H1 (cell line): ENCODE measurements around the gene GALNT11. TPM values are rescaled to one million over a fixed set of nuclear protein-coding genes. Genes with fewer than 3 reads are reported as not detected.

ENCODE experiments used
- CTCF ChIA-PET: fragments of 300-600 bp; sonication (Branson Sonifier 250); formaldehyde crosslinking; loops from one replicate; lab custom pipeline; 2021; ENCODE audit not compliant: partially characterized antibody; lab: Charles Lee
- POLR2A ChIA-PET: fragments of 300-600 bp; sonication (Branson Sonifier 250); formaldehyde crosslinking; loops from one replicate; lab custom pipeline; 2021; ENCODE audit warnings: inconsistent platforms; ENCODE audit not compliant: partially characterized antibody; lab: Charles Lee
- DNase-seq, 2 experiments: peaks; one replicate each; pipeline versions ENCODE4 v3.0.0 to v3.0.0-alpha.2; 2010 to 2022; ENCODE audit warnings: low spot score in 2 of 2, low read depth in 1 of 2, mixed read lengths in 1 of 2
- FAIRE-seq: peaks from 2 replicates; lab custom pipeline; 2011; peaks lifted over from hg19 to GRCh38; lab: Jason Lieb, UNC
- H2AFZ ChIP-seq: 2 replicates; pipeline ENCODE4 v1.8.1; 2012; ENCODE audit warnings: low read length, inconsistent platforms
- H2AK5ac ChIP-seq: 2 replicates; pipeline ENCODE4 v1.6.1; 2013; ENCODE audit warnings: low read depth, low read length
- H2BK120ac ChIP-seq: replicated peaks from 2 replicates; pipeline ENCODE3; 2013; ENCODE audit warnings: low read depth, low read length, inconsistent platforms
- H2BK12ac ChIP-seq: 2 replicates; pipeline ENCODE4 v1.6.1; 2013; ENCODE audit warnings: low read depth, low read length
- H2BK15ac ChIP-seq: 2 replicates; pipeline ENCODE4 v1.6.1; 2013; ENCODE audit warnings: low read length
- H2BK20ac ChIP-seq: 2 replicates; pipeline ENCODE4 v1.6.1; 2013; ENCODE audit warnings: low read length
- H2BK5ac ChIP-seq: 2 replicates; pipeline ENCODE4 v1.6.1; 2013; ENCODE audit warnings: low read depth, low read length
- H3K14ac ChIP-seq: 2 replicates; pipeline ENCODE4 v1.6.1; 2013; ENCODE audit warnings: inconsistent platforms; ENCODE audit not compliant: insufficient read length
- H3K18ac ChIP-seq: 2 replicates; pipeline ENCODE4 v1.6.1; 2013; ENCODE audit warnings: low read length; ENCODE audit errors: extremely low read depth
- H3K23ac ChIP-seq: 2 replicates; pipeline ENCODE4 v1.6.1; 2013; ENCODE audit warnings: inconsistent platforms; ENCODE audit not compliant: insufficient read length
- H3K23me2 ChIP-seq: 2 replicates; pipeline ENCODE4 v1.6.1; 2013; ENCODE audit warnings: low read depth, low read length
- H3K27ac ChIP-seq: 2 replicates; pipeline ENCODE4 v1.6.1; 2011; ENCODE audit warnings: low read depth, low read length, inconsistent platforms
- H3K27me3 ChIP-seq, 4 experiments: replicated peaks in 1 of 4; 1 replicate in 1 of 4; 2 replicates in 3 of 4; pipeline versions ENCODE4 v1.6.1 to v1.8.1; 2011 to 2013; ENCODE audit warnings: low read length in 3 of 4, mild to moderate bottlenecking in 3 of 4, inconsistent platforms in 2 of 4, mixed read lengths in 2 of 4, moderate library complexity in 1 of 4; ENCODE audit not compliant: control insufficient read depth in 3 of 4, insufficient read depth in 3 of 4; ENCODE audit errors: extremely low read depth in 1 of 4
- H3K36me3 ChIP-seq, 4 experiments: 2 replicates each; pipeline versions ENCODE4 v1.6.1 to v1.8.1; 2011 to 2013; ENCODE audit warnings: mild to moderate bottlenecking in 4 of 4, low read length in 3 of 4, moderate library complexity in 2 of 4, control low read depth in 1 of 4, inconsistent platforms in 1 of 4; ENCODE audit not compliant: insufficient read depth in 4 of 4, control insufficient read depth in 2 of 4
- H3K4ac ChIP-seq: replicated peaks from 2 replicates; pipeline ENCODE3; 2013; ENCODE audit warnings: low read length, low read depth, mixed read lengths, inconsistent platforms; ENCODE audit not compliant: insufficient read length
- H3K4me1 ChIP-seq, 4 experiments: replicated peaks in 1 of 4; 1 replicate in 1 of 4; 2 replicates in 3 of 4; pipeline versions ENCODE4 v1.6.1 to v1.8.1; 2011 to 2013; ENCODE audit warnings: low read length in 3 of 4, inconsistent platforms in 2 of 4, mixed read lengths in 1 of 4; ENCODE audit not compliant: insufficient read depth in 4 of 4, control insufficient read depth in 3 of 4
- H3K4me2 ChIP-seq, 2 experiments: 2 replicates each; pipeline versions ENCODE4 v1.6.1 to v1.8.1; 2011 to 2013; ENCODE audit warnings: low read depth in 2 of 2, low read length in 2 of 2, control low read depth in 1 of 2, inconsistent platforms in 1 of 2, mild to moderate bottlenecking in 1 of 2; ENCODE audit not compliant: insufficient read depth in 1 of 2
- H3K4me3 ChIP-seq, 4 experiments: fragments of 200-600, 300-600 bp in 1 of 4; sonication (generic), shearing (Covaris generic), sonication (Bioruptor Twin) in 1 of 4; 2 replicates each; pipeline versions ENCODE4 v1.5.1 to v1.8.1; 2011 to 2016; ENCODE audit warnings: low read length in 4 of 4, low read depth in 3 of 4, control low read depth in 2 of 4, inconsistent platforms in 2 of 4, mild to moderate bottlenecking in 2 of 4, mixed read lengths in 1 of 4, moderate library complexity in 1 of 4; ENCODE audit not compliant: insufficient read depth in 2 of 4; ENCODE audit errors: extremely low read depth in 1 of 4
- H3K56ac ChIP-seq: replicated peaks from 2 replicates; pipeline ENCODE3; 2013; ENCODE audit warnings: low read depth, mild to moderate bottlenecking, mixed read lengths, low read length, inconsistent platforms; ENCODE audit not compliant: insufficient read length
- H3K79me1 ChIP-seq: 2 replicates; pipeline ENCODE4 v1.6.1; 2013; ENCODE audit warnings: low read depth, low read length, control low read depth
- H3K79me2 ChIP-seq, 2 experiments: 2 replicates each; pipeline versions ENCODE4 v1.6.1 to v1.8.1; 2012 to 2013; ENCODE audit warnings: low read length in 2 of 2, mild to moderate bottlenecking in 2 of 2, inconsistent platforms in 1 of 2; ENCODE audit not compliant: insufficient read depth in 2 of 2, control insufficient read depth in 1 of 2
- H3K9ac ChIP-seq, 4 experiments: replicated peaks in 1 of 4; 1 replicate in 1 of 4; 2 replicates in 3 of 4; pipeline versions ENCODE4 v1.6.1 to v1.8.1; 2011 to 2013; ENCODE audit warnings: low read depth in 3 of 4, low read length in 3 of 4, control low read depth in 2 of 4, mild to moderate bottlenecking in 2 of 4, moderate library complexity in 2 of 4, inconsistent platforms in 1 of 4; ENCODE audit errors: extremely low read depth in 1 of 4
- H3K9me3 ChIP-seq, 2 experiments: 2 replicates each; pipeline versions ENCODE4 v1.6.1 to v1.8.1; 2012 to 2013; ENCODE audit warnings: mild to moderate bottlenecking in 2 of 2, moderate library complexity in 2 of 2, control low read depth in 1 of 2, inconsistent platforms in 1 of 2, low read depth in 1 of 2, low read length in 1 of 2, mixed read lengths in 1 of 2; ENCODE audit not compliant: insufficient read depth in 2 of 2
- H4K20me1 ChIP-seq, 2 experiments: replicated peaks in 1 of 2; 2 replicates each; pipeline versions ENCODE3 to v1.8.1; 2011 to 2013; ENCODE audit warnings: inconsistent platforms in 2 of 2, low read length in 2 of 2, mild to moderate bottlenecking in 1 of 2; ENCODE audit not compliant: insufficient read depth in 2 of 2, control insufficient read depth in 1 of 2
- H4K5ac ChIP-seq: 2 replicates; pipeline ENCODE4 v1.6.1; 2013; ENCODE audit warnings: low read length, low read depth, mixed read lengths, inconsistent platforms; ENCODE audit not compliant: insufficient read length
- H4K8ac ChIP-seq: 2 replicates; pipeline ENCODE4 v1.8.0; 2013; ENCODE audit warnings: mild to moderate bottlenecking, moderate library complexity, low read length, inconsistent platforms; ENCODE audit not compliant: insufficient read depth; ENCODE audit errors: extremely low read depth
- H4K91ac ChIP-seq: replicated peaks from 2 replicates; pipeline ENCODE3; 2013; ENCODE audit warnings: low read length, mixed read lengths, inconsistent platforms; ENCODE audit not compliant: insufficient read length
- ATF3 ChIP-seq: IDR thresholded peaks from 2 replicates; pipeline ENCODE4 v1.6.1; 2011; ENCODE audit warnings: low read depth, mild to moderate bottlenecking, low read length; ENCODE audit not compliant: insufficient read depth
- BCL11A ChIP-seq, 2 experiments: IDR thresholded peaks; one replicate each; pipeline ENCODE4 v1.6.1; 2011; ENCODE audit warnings: low read depth in 2 of 2, low read length in 2 of 2, mild to moderate bottlenecking in 2 of 2
- BRCA1 ChIP-seq: IDR thresholded peaks from 2 replicates; pipeline ENCODE4 v1.6.1; 2012; ENCODE audit warnings: low read depth, low read length, improper control_type of control experiment
- CEBPB ChIP-seq: IDR thresholded peaks from 2 replicates; pipeline ENCODE4 v1.6.1; 2012; ENCODE audit warnings: low read depth, low read length
- CTBP2 ChIP-seq: IDR thresholded peaks from 2 replicates; pipeline ENCODE4 v1.7.0; 2011; ENCODE audit warnings: borderline replicate concordance, mild to moderate bottlenecking, moderate library complexity, mixed read lengths, low read length; ENCODE audit not compliant: insufficient read depth, insufficient read length
- FOSL1 ChIP-seq: IDR thresholded peaks from 2 replicates; pipeline ENCODE4 v1.6.1; 2011; ENCODE audit warnings: mild to moderate bottlenecking, low read depth, low read length, moderate library complexity; ENCODE audit not compliant: insufficient read depth
- NRF1 ChIP-seq: IDR thresholded peaks from 2 replicates; pipeline ENCODE4 v1.6.1; 2011; ENCODE audit warnings: mild to moderate bottlenecking, low read depth, low read length, improper control_type of control experiment
- PHF8 ChIP-seq: fragments of 200-600 bp; sonication (generic); conservative IDR thresholded peaks from 2 replicates; pipeline ENCODE4 v1.7.1; 2012; ENCODE audit warnings: low read depth, mild to moderate bottlenecking, inconsistent platforms, low read length, moderate library complexity
- POLR2AphosphoS5 ChIP-seq: IDR thresholded peaks from 2 replicates; pipeline ENCODE4 v1.6.1; 2011; ENCODE audit warnings: low read depth, low read length
- POU5F1 ChIP-seq: IDR thresholded peaks from 2 replicates; pipeline ENCODE4 v1.6.1; 2011; ENCODE audit warnings: low read depth, mild to moderate bottlenecking, low read length, moderate library complexity
- SIX5 ChIP-seq: IDR thresholded peaks from 2 replicates; pipeline ENCODE4 v1.6.1; 2011; ENCODE audit warnings: mild to moderate bottlenecking, low read depth, low read length
- TAF1 ChIP-seq: IDR thresholded peaks from 2 replicates; pipeline ENCODE4 v1.6.1; 2011; ENCODE audit warnings: mild to moderate bottlenecking, low read depth, low read length
- TCF12 ChIP-seq: IDR thresholded peaks from 2 replicates; pipeline ENCODE4 v1.6.1; 2011; ENCODE audit warnings: low read depth, mild to moderate bottlenecking, low read length
- TEAD4 ChIP-seq: IDR thresholded peaks from 2 replicates; pipeline ENCODE4 v1.6.1; 2012; ENCODE audit warnings: low read depth, low read length, inconsistent platforms, mixed read lengths
- WGBS, 2 experiments: shearing (Covaris generic) in 1 of 2; methylation state at CpG; one replicate each; pipeline versions ENCODE4 v1.1.6 to v1.1.7; 2013 to 2015; ENCODE audit warnings: low lambda C conversion rate in 2 of 2, mixed read lengths in 2 of 2, inconsistent platforms in 1 of 2, low coverage in 1 of 2, missing lambda C conversion rate in 1 of 2; ENCODE audit not compliant: insufficient replicate concordance in 2 of 2, insufficient coverage in 1 of 2, insufficient read length in 1 of 2; ENCODE audit errors: extremely low coverage in 1 of 2, missing lambda C conversion rate in 1 of 2; 5-methylcytosine and 5-hydroxymethylcytosine counted together
- polyA plus RNA-seq, 7 experiments: library from polyadenylated mRNA; depleted of rRNA in 3 of 7; stranded (reverse) in 5 of 7; unstranded in 2 of 7; fragments of >200 nt in 5 of 7; fragments of 200-250 nt in 2 of 7; gene quantifications; 1 replicate in 5 of 7; 2 replicates in 1 of 7; 4 replicates in 1 of 7; pipeline versions ENCODE4 v1.2.1 to v1.2.3, GENCODE V29; 2011 to 2013; ENCODE audit warnings: missing spikeins in 2 of 7, mixed read lengths in 2 of 7
- total RNA-seq: library from RNA; stranded (reverse); fragmentation: NEBNext Ultra II Directional; extraction: Animal tissue kit (Norgen Biotek cat#: 25700); gene quantifications from 2 replicates; pipeline ENCODE4 v1.2.1, GENCODE V29; 2021

Gene GALNT11
- total and polyA plus RNA-seq, 2 of the 8 experiments (the other 6 are each of a cell fraction or from before 2014, with no cell fraction given), result 20.5 to 23.2 TPM

GRCh38 chr7:152078786-152079185 lies 53.3 kb downstream of the GALNT11 start:
- no peaks in the 10 kb centered on the region for H3K9me3 ChIP-seq
- no peak overlapping the region for H2BK15ac ChIP-seq
- POLR2A ChIA-PET, result no interaction called here
- H3K4me1 ChIP-seq, result peaks cover 0 to 17% (median 14%) of the 10 kb centered on the region in 4 experiments; a peak in 5 of 7 replicates
- CTCF ChIA-PET, result interaction anchor here (0.6 to 1.8 kb wide), 5 partner anchors 12 to 779 kb away, joined by 3 to 5 read pairs (median 4); no protein-coding TSS in a partner anchor
- H2BK20ac ChIP-seq, result no peak overlapping the region
- H3K27ac ChIP-seq, result no peak overlapping the region
- H2BK120ac ChIP-seq, result no peak overlapping the region
- no peak overlapping the region for H4K91ac ChIP-seq
- H3K27me3 ChIP-seq, result no peaks in the 10 kb centered on the region
- FAIRE-seq (no peak), DNase-seq (no peak)
- 69% methylated on average over 3 of the region's 3 CpGs; no CpG with 5 or more reads in 1 of the 2 experiments for WGBS, 2 experiments
- 0 out of 4 replicates have a peak, but pooled peaks cover 0 to 3% of the 10 kb centered on the region in 2 experiments for H3K79me2 ChIP-seq
- no peak overlapping the region for H3K56ac ChIP-seq
- H4K8ac ChIP-seq, result no peak overlapping the region
- no peak overlapping the region for H3K14ac ChIP-seq
- H3K4me3 ChIP-seq, result no peak overlapping the region
- no peaks in the 10 kb centered on the region for H4K20me1 ChIP-seq
- no peak overlapping the region for H4K5ac ChIP-seq
- TF ChIP-seq PHF8 (no peak), TCF12 (no peak), TAF1 (no peak), POU5F1 (no peak), CEBPB (no peak), POLR2AphosphoS5 (no peak), SIX5 (no peak), BCL11A (IDR thresholded peaks at IDR 0.05; ENCODE audit: low read depth in 2 of 2, low read length in 2 of 2) (no peak), ATF3 (no peak), CTBP2 (no peak), TEAD4 (no peak), FOSL1 (no peak), NRF1 (no peak), BRCA1 (no peak)
- TF ChIP-seq, all 59 proteins: peak for 0
- Histone ChIP-seq H3K79me1 (no peaks in the 10 kb centered on the region), H3K23me2 (no peaks in the 10 kb centered on the region), H2BK12ac (no peak overlapping the region), H3K9ac (no peak overlapping the region), H3K18ac (no peak overlapping the region), H2AFZ (no peak overlapping the region), H3K4ac (no peak overlapping the region), H3K4me2 (no peak overlapping the region), H2BK5ac (no peak overlapping the region), H2AK5ac (no peak overlapping the region), H3K23ac (no peak overlapping the region), H3K36me3 (no peaks in the 10 kb centered on the region)
